Upper lobe of left lung (tissue), 6 donors: ENCODE measurements around the gene AGAP3. TPM values are rescaled to one million over a fixed set of nuclear protein-coding genes. Genes with fewer than 3 reads are reported as not detected.
A peak's percentile ranks its signal among the peaks of the same experiment; 100 is the strongest.
"Not testable (repeated sequence)": the region's sequence is repeated elsewhere in the genome, so short reads cannot be mapped to it uniquely, and the experiment has no call there.

ENCODE experiments used
- ATAC-seq, 2 donors: fragments of 200-7000 bp; cut with Tn5 transposase; one replicate each; pipeline ENCODE4 v1.9.1; 2022; ENCODE audit warnings: mild to moderate bottlenecking in 2 of 2, moderate library complexity in 2 of 2; ENCODE audit not compliant: low FRiP score in 2 of 2
- DNase-seq, 2 donors: peaks; one replicate each; pipeline ENCODE4 v3.0.0-alpha.2; 2019 to 2020
- H3K27ac ChIP-seq, 4 donors: fragments of 200-600 bp; sonication (generic); one replicate each; pipeline ENCODE4 v1.5.1; 2016 to 2019
- H3K27me3 ChIP-seq, 4 donors: fragments of 200-600 bp; sonication (generic); one replicate each; pipeline ENCODE4 v1.5.1; 2017 to 2019
- H3K36me3 ChIP-seq, 4 donors: fragments of 200-600 bp; sonication (generic); one replicate each; pipeline ENCODE4 v1.5.1; 2016 to 2019
- H3K4me1 ChIP-seq, 4 donors: fragments of 200-600 bp; sonication (generic); one replicate each; pipeline ENCODE4 v1.5.1; 2018 to 2019
- H3K4me3 ChIP-seq, 4 donors: fragments of 200-600 bp; sonication (generic); one replicate each; pipeline ENCODE4 v1.5.1; 2017 to 2019; ENCODE audit warnings: mild to moderate bottlenecking in 2 of 4, moderate library complexity in 1 of 4
- H3K9me3 ChIP-seq, 4 donors: fragments of 200-600 bp; sonication (generic); one replicate each; pipeline ENCODE4 v1.5.1; 2018 to 2019
- EP300 ChIP-seq, 4 donors: sonication (generic); formaldehyde crosslinking; IDR thresholded peaks; one replicate each; pipeline ENCODE4 v1.5.1; 2017; ENCODE audit warnings: antibody characterized with exemption in 4 of 4, control low read depth in 2 of 4
- POLR2A ChIP-seq, 4 donors: fragments of 450-650 bp; IDR thresholded peaks; one replicate each; pipeline ENCODE4 v1.5.1; 2016 to 2017; ENCODE audit warnings: antibody characterized with exemption in 4 of 4, mild to moderate bottlenecking in 2 of 4
- POLR2AphosphoS5 ChIP-seq, 2 donors: sonication (generic); formaldehyde crosslinking; IDR thresholded peaks; one replicate each; pipeline ENCODE4 v1.5.1; 2017; ENCODE audit warnings: antibody characterized with exemption in 2 of 2
- WGBS, 2 donors: methylation state at CpG; one replicate each; pipeline ENCODE4 v1.1.5; 2017 to 2018; 5-methylcytosine and 5-hydroxymethylcytosine counted together
- total RNA-seq, 6 donors: library from RNA; depleted of rRNA in 4 of 6; stranded (reverse); fragments of >200 nt in 4 of 6; gene quantifications; one replicate each; pipeline versions ENCODE4 v1.1.0 to v1.2.1, GENCODE V29; 2016 to 2021
- TF ChIP-seq, protein P1 (sequence below), 6 experiments: fragments of 450-650 bp in 4 of 6; fragments of 200-600 bp in 2 of 6; sonication (generic) in 2 of 6; IDR thresholded peaks; one replicate each; pipeline ENCODE4 v1.5.1; 2016 to 2019; ENCODE audit warnings: antibody characterized with exemption in 6 of 6
- donor health status: DM: no; HTN: no; CAD: no; lungs with moderate emphysema.
- donor health status: DM: no; HTN: yes; CAD: no; lungs with severe emphysema.

AGAP3 gene
- 100 to 1,000 TPM; 122 to 350 (median 182) TPM for total RNA-seq

DNA sequence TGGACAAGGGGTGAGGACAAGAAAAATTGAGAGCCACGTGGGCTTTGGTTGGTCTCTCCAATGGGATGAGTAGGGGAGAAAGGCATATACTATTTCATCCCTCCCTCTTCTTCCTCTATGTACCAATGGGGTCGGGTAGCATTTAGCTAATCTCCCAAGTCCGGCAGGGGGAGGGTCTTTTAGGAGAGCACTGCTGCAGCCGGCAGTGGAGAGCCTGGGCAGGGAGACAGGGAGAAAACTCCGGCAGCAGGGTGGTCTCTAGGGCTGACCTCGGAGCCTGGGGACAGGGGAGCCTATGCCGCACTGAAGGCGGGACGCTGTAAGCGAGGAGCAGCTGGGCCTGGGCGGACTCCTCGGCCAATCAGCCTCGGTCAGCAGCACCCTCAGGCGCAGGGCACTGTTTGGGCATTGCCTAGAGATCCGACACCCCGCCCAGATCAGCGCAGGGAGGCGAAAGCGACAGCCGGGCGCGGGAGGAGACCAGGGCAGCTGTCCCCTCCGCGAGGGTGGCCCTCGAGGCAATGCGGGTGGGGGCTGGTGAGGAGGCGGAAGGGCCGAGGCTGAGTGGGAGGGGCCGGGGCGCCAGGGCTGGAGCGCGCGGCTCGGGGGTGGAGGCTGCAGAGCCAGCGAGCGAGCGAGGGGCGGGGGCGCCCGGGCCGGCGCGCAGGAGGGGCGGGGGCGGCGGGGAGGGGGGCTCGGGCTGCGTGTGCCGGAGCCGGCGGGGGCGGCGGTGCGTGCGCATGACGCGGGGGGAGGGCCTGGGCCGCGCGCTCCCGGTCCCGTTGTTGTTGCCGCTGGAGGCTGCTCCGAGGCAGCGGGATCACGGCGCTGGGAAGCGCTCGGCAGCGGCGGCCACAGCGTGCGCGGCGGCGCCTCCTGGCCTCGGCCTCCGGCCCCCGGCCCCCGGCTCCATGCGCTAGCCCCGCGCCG is at the start of gene AGAP3:
Gene AGAP3, plus strand, starts transcription at position 785 of the 930 bp plus-strand sequence. CDS start 267 bp downstream, outside the sequence.
- no peaks in the 10 kb centered on the region for H3K9me3 ChIP-seq
- ATAC-seq: peak; percentile 71 to 82

DNA sequence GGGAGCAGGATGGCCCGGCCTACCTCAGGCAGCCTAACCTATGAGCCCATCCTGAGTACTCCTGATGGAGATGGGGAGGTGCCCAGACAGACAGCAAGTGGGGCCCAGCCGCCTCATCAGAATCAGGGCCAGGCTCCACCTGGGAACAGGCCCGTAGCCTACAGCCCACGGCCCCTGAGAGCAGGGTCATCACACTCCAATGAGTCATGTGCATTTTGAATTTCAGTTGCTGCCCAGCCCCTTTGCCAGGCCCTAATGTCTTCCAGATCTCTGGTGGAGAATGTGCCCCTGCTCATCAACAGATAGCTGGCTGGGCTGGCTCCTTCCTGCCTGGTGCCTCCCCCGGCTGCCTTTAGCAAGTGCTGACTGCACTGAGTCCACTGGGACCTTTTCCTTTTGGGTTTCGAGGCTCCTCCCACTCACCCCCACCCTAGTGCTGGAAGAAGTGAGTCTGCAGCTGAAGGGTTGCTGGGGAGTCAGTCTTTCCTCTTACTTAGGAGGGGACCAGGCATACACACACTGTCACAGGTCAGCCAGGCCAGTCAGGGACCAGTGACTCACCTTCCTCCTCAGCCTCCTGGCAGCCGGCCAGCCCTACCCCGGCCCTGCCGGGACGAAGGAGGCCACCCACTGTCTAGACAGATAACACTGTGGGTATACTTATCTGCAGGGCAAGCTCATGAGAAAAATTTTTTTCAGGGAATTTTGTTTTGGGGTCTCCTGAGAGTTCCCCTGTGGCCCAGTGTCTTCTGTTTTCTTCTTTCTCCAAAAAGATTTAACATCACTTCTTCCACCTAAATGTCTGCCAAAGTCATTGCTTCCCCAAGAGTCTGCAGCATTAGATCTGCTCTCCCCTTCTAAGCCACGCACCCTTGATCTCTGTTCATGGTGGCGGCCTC is 47.1 kb upstream of the AGAP3 start:
- peak overlapping the region in 3 of 4 donors; percentile 8 to 60 (median 16) for H3K27ac ChIP-seq
- ATAC-seq (peak; percentile 54 to 80), DNase-seq (peak; percentile 80 to 91)
- WGBS, 2 donors: 29 to 45% methylated on average over 8 to 11 of the region's 12 CpGs
- H3K9me3 ChIP-seq: no peaks in the 10 kb centered on the region
- no peaks in the 10 kb centered on the region for H3K27me3 ChIP-seq
- H3K4me3 ChIP-seq: no peak overlapping the region
- H3K4me1 ChIP-seq: peaks cover 13 to 17% (median 15%) of the 10 kb centered on the region in 4 donors
- no peak for TF ChIP-seq EP300 (IDR thresholded peaks at IDR 0.05)
- TF ChIP-seq POLR2AphosphoS5 (IDR thresholded peaks at IDR 0.05): peak in 1 of 2 donors; percentile 17
- TF ChIP-seq POLR2A (IDR thresholded peaks at IDR 0.05): peak in 1 of 4 donors; percentile 40
- H3K36me3 ChIP-seq: peaks cover 0 to 48% (median 40%) of the 10 kb centered on the region in 4 donors

More for the DNA sequence above, at the start of gene AGAP3:
- Histone ChIP-seq H3K4me3 (peak within 1 kb of the TSS; percentile 70 to 83 (median 82)), H3K27ac (peak within 1 kb of the TSS; percentile 89 to 93 (median 91)), H3K36me3 (peaks cover 0 to 5% (median 0%) of the 10 kb centered on the region in 4 donors), H3K4me1 (peaks cover 65 to 80% (median 73%) of the 10 kb centered on the region in 4 donors), H3K27me3 (no peaks in the 10 kb centered on the region)
- 1 to 3% methylated on average over 5 to 28 of the region's 84 CpGs for WGBS, 2 donors
- TF ChIP-seq, protein P1, sequence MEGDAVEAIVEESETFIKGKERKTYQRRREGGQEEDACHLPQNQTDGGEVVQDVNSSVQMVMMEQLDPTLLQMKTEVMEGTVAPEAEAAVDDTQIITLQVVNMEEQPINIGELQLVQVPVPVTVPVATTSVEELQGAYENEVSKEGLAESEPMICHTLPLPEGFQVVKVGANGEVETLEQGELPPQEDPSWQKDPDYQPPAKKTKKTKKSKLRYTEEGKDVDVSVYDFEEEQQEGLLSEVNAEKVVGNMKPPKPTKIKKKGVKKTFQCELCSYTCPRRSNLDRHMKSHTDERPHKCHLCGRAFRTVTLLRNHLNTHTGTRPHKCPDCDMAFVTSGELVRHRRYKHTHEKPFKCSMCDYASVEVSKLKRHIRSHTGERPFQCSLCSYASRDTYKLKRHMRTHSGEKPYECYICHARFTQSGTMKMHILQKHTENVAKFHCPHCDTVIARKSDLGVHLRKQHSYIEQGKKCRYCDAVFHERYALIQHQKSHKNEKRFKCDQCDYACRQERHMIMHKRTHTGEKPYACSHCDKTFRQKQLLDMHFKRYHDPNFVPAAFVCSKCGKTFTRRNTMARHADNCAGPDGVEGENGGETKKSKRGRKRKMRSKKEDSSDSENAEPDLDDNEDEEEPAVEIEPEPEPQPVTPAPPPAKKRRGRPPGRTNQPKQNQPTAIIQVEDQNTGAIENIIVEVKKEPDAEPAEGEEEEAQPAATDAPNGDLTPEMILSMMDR (IDR thresholded peaks at IDR 0.05): peak in 1 of 6 experiments; percentile 6
- TF ChIP-seq POLR2A (IDR thresholded peaks at IDR 0.05) (peak in 1 of 4 donors; percentile 89), POLR2AphosphoS5 (IDR thresholded peaks at IDR 0.05) (peak; percentile 91 to 92), EP300 (IDR thresholded peaks at IDR 0.05) (no peak)
- DNase-seq: peak; percentile 94 to 97

DNA sequence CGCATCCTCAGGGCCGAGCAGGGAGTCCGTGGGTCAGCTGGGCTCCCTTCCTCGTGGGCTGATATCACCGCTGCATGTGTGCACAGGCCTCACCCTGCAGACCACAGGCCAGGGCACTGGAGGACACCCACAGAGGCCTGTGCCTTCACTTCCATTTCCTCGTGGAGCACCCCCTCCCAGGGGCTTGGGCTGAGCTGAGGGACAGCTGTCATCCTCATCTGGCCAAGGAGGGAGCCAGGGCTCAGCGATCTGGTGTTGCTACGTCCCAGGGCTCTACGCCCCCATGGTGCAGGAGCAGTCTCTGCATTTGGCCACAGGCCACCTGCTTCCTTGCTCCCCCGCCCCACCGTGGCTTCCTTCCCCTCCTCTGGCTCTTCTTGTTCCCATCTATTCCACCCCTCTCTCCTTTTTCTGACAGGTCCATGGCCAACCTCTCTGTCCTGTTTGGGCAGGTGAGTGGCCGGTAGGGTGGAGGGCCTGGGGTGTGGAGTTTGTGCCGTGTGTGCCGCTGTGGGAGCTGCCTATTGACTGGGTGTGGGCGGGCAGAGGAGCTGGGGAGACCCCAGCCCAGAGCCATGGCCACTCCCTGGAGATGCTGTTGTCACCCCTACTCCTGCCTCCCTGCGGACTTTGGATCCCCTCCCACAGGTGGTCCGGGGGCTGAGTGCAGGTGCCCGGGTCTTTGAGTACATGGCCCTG is 46.3 kb upstream of the AGAP3 start:
- H3K9me3 ChIP-seq: no peaks in the 10 kb centered on the region
- H3K36me3 ChIP-seq: peaks cover 0 to 46% (median 35%) of the 10 kb centered on the region in 4 donors
- no peak overlapping the region for H3K4me3 ChIP-seq
- H3K27me3 ChIP-seq: no peaks in the 10 kb centered on the region
- peaks cover 13 to 17% (median 15%) of the 10 kb centered on the region in 4 donors for H3K4me1 ChIP-seq
- 75 to 78% methylated on average over 15 to 16 of the region's 18 CpGs for WGBS, 2 donors
- TF ChIP-seq, protein P1 (IDR thresholded peaks at IDR 0.05): no peak
- DNase-seq (peak in 1 of 2 donors; percentile 61), ATAC-seq (peak in 1 of 2 donors; percentile 2)
- H3K27ac ChIP-seq: peak overlapping the region in 1 of 4 donors; percentile 8

DNA sequence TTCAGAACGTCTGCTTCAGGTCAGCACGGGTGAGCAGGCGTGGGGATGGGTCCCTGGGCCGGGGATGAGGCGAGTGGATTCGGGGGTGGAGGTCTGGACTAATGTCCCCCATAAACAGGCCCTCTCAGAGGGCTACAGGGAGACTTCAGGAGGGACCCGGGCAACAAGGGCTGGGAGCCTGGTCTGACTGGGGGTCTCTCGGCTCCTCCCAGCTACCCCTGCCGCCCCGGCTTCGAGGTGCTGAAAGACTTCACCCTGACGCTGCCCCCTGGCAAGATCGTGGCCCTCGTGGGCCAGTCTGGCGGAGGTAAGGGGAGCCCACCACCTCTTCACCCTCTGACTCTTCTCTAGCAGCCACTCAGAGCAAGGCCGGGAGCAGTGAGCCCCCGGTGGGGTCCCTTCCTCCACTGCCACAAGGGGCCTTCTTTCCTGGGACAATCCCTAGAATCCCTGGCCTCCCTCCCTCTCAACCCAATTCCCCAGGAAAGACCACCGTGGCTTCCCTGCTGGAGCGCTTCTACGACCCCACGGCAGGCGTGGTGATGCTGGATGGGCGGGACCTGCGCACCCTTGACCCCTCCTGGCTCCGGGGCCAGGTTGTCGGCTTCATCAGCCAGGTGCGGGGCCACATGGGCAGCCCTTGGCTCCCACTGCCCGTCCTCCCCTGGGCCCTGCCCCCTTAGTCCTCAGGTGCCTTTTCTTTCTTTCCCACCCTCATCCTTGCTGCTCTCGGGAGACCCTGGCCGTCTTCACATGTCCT is 45.5 kb upstream of the AGAP3 start:
- H3K9me3 ChIP-seq: no peaks in the 10 kb centered on the region
- H3K27ac ChIP-seq: no peak overlapping the region
- ATAC-seq (no peak), DNase-seq (peak in 1 of 2 donors; percentile 70)
- peaks cover 0 to 46% (median 33%) of the 10 kb centered on the region in 4 donors for H3K36me3 ChIP-seq
- peaks cover 13 to 17% (median 15%) of the 10 kb centered on the region in 4 donors for H3K4me1 ChIP-seq
- WGBS, 2 donors: 90 to 94% methylated on average over 15 to 30 of the region's 30 CpGs
- no peak overlapping the region for H3K4me3 ChIP-seq
- H3K27me3 ChIP-seq: no peaks in the 10 kb centered on the region
- TF ChIP-seq POLR2A (IDR thresholded peaks at IDR 0.05) (no peak), EP300 (IDR thresholded peaks at IDR 0.05) (no peak), POLR2AphosphoS5 (IDR thresholded peaks at IDR 0.05) (no peak)
- TF ChIP-seq, protein P1 (IDR thresholded peaks at IDR 0.05): no peak

DNA sequence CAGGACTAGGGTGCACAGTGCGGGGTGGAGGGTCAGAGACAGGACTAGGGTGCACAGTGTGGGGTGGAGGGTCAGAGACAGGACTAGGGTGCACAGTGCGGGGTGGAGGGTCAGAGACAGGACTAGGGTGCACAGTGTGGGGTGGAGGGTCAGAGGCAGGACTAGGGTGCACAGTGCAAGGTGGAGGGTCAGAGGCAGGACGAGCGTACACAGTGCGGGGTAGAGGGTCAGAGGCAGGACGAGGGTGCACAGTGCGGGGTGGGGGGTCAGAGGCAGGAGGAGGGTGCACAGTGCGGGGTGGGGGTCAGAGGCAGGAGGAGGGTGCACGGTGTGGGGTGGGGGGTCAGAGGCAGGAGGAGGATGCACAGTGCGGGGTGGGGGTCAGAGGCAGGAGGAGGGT is 42.8 kb upstream of the AGAP3 start:
- WGBS, 2 donors: 88 to 90% methylated on average over 8 to 10 of the region's 10 CpGs
- not testable (repeated sequence) for H3K27me3 ChIP-seq, DNase-seq, H3K4me3 ChIP-seq, H3K9me3 ChIP-seq, H3K27ac ChIP-seq, ATAC-seq
- peaks cover 0 to 32% (median 16%) of the 10 kb centered on the region in 4 donors for H3K36me3 ChIP-seq
- H3K4me1 ChIP-seq: peaks cover 13 to 27% (median 17%) of the 10 kb centered on the region in 4 donors
